Measurements from ENCODE around the gene FCMR. TPM values are rescaled to one million over a fixed set of nuclear protein-coding genes. Genes with fewer than 3 reads are reported as not detected.
A peak's percentile ranks its signal among the peaks of the same experiment; 100 is the strongest.

The FCMR gene
- total and polyA plus RNA-seq, 9 of the 15 experiments (the other 6 are each of a cell fraction or from before 2014, with no cell fraction given): 0.11 to 0.82 (median 0.20) TPM; not detected in 5

DNA sequence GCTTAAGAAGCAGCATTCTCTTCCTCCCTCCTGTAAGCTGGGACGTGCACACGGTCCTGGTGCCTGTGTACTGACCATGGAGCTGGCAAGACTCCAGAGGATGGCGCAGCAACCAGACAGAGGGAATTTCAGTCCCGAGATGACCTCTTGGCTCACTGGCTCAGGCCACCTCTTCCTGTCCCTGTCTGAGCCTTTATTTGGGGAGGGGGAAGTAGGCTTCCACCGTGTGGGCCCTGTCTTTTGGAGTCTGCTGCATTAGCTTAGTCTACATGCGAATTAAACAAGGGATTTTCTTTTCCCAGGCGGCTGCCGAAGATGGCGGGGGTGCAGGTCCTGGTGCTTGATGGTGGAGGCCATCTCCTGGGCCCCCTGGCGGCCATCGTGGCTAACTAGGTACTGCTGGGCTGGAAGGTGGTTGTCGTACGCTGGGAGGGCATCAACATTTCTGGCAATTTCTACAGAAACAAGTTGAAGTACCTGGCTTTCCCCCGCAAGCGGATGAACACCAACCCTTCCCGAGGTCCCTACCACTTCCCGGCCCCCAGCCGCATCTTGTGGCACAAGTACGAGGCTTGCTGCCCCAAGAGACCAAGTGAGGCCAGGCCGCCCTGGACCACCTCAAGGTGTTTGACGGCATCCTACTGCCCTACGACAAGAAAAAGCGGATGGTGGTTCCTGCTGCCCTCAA lies 14.3 kb downstream of the FCMR start (continued):
- TF ChIP-seq PHF20 (IDR thresholded peaks at IDR 0.05; ENCODE audit: partially characterized antibody): no peak
- no peak for TF ChIP-seq GTF2E2 (tag; IDR thresholded peaks at IDR 0.05)
- TF ChIP-seq CHD2 (IDR thresholded peaks at IDR 0.05; ENCODE audit: low read depth, low read length): no peak
- no peak for TF ChIP-seq ASH1L (IDR thresholded peaks at IDR 0.05; ENCODE audit: borderline replicate concordance, low read depth, partially characterized antibody)
- no peak for TF ChIP-seq FOXM1 (IDR thresholded peaks at IDR 0.05; ENCODE audit: low read depth)
- 0 out of 2 replicates have a peak, but pooled peaks have one; percentile 73 for TF ChIP-seq FOXM1 (CRISPR knock-in tag; IDR thresholded peaks at IDR 0.05; ENCODE audit: low read depth)

- BruUV-seq (replicated peaks): no TSS peak
- intact Hi-C loops (cut with micrococcal nuclease): no loop called here
- TF ChIP-seq ZNF449 (CRISPR knock-in tag; IDR thresholded peaks at IDR 0.05) (no peak), JUND (IDR thresholded peaks at IDR 0.05; ENCODE audit: borderline replicate concordance, low read depth, low read length) (peak; percentile 55; the same call in 1 of the 2 replicates), JUND (tag; IDR thresholded peaks at IDR 0.05; ENCODE audit: borderline replicate concordance, low read depth, low read length) (peak; percentile 55; the same call in 1 of the 3 replicates), CTBP1 (IDR thresholded peaks at IDR 0.05; ENCODE audit: borderline replicate concordance) (peak; percentile 87), PHB (CRISPR knock-in tag; IDR thresholded peaks at IDR 0.05) (no peak), RCOR1 (IDR thresholded peaks at IDR 0.05; ENCODE audit: borderline replicate concordance in 1 of 2, low read depth in 2 of 2, low read length in 2 of 2) (peak in 1 of 2 experiments; percentile 75; a peak in 2 of 4 replicates), ZEB2 (IDR thresholded peaks at IDR 0.05) (0 out of 2 replicates have a peak, but pooled peaks have one; percentile 19), ARID1B (IDR thresholded peaks at IDR 0.05) (peak; percentile 18; the same call in 1 of the 2 replicates), NFE2 (IDR thresholded peaks at IDR 0.05; ENCODE audit: low read depth) (peak; percentile 41), FOSL1 (tag; conservative IDR thresholded peaks at IDR 0.05) (peak; percentile 86)
- TF ChIP-seq, protein P1, sequence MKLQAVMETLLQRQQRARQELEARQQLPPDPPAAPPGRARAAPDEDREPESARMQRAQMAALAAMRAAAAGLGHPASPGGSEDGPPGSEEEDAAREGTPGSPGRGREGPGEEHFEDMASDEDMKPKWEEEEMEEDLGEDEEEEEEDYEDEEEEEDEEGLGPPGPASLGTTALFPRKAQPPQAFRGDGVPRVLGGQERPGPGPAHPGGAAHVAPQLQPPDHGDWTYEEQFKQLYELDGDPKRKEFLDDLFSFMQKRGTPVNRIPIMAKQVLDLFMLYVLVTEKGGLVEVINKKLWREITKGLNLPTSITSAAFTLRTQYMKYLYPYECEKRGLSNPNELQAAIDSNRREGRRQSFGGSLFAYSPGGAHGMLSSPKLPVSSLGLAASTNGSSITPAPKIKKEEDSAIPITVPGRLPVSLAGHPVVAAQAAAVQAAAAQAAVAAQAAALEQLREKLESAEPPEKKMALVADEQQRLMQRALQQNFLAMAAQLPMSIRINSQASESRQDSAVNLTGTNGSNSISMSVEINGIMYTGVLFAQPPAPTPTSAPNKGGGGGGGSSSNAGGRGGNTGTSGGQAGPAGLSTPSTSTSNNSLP (IDR thresholded peaks at IDR 0.05; ENCODE audit: borderline replicate concordance, low read depth, low read length): no peak
Observed at GRCh38 chr1:206905295-206906164, 16.2 kb downstream of the FCMR start.

More at GRCh38 chr1:206905295-206906164, 16.2 kb downstream of the FCMR start:
- H3K9me1 ChIP-seq (ENCODE audit: control insufficient read depth, insufficient read depth, low read length): no peaks in the 10 kb centered on the region
- H3K79me2 ChIP-seq (ENCODE audit: control insufficient read depth, insufficient read depth, low read length): no peaks in the 10 kb centered on the region
- 0% methylated on average over 4 of the region's 4 CpGs for WGBS (ENCODE audit: insufficient coverage, low coverage, missing lambda C conversion rate)
- H3K9ac ChIP-seq (ENCODE audit: insufficient read depth in 1 of 2, low read depth in 2 of 2, low read length in 2 of 2): no peak overlapping the region
- no peak overlapping the region for H3K4me2 ChIP-seq (ENCODE audit: insufficient read depth, low read length)
- H2AFZ ChIP-seq (ENCODE audit: low read depth, low read length): peak overlapping the region; percentile 2; the same call in 1 of the 2 replicates
- no peaks in the 10 kb centered on the region for H3K9me3 ChIP-seq (replicated peaks; ENCODE audit: control insufficient read depth, insufficient read depth, low read depth, low read length)
- H4K20me1 ChIP-seq (replicated peaks; ENCODE audit: control insufficient read depth, insufficient read depth, low read length): no peaks in the 10 kb centered on the region
- peaks cover 13 to 50% of the 10 kb centered on the region in 2 experiments for H3K27me3 ChIP-seq (ENCODE audit: control insufficient read depth in 2 of 2, insufficient read depth in 2 of 2, low read length in 2 of 2)
- POLR2A ChIA-PET: interaction anchor here (0.6 to 2.5 kb wide), 4 partner anchors 11 to 112 kb away, joined by 4 to 7 read pairs (median 4); no protein-coding TSS in a partner anchor
- DNase-seq (ENCODE audit: extremely low read depth in 1 of 4, low spot score in 3 of 4): peak in 1 of 4 experiments; percentile 37
- FAIRE-seq: no peak
- no peaks in the 10 kb centered on the region for H3K36me3 ChIP-seq (ENCODE audit: control insufficient read depth, insufficient read depth, low read length)
- CTCF ChIA-PET (ENCODE audit: low intra/inter-chr PET ratio): interaction anchor here (0.5 kb wide), 1 partner anchor 188 kb away, joined by 4 read pairs; no protein-coding TSS in a partner anchor
- in situ Hi-C loops (cut with MboI): loop anchor here (25.0 kb wide), 1 partner anchor 293 kb away; the partner anchor contains the start of gene EIF2D
- H3K4me3 ChIP-seq: no peak overlapping the region
- peaks cover 9 to 18% of the 10 kb centered on the region in 2 experiments; a peak in 4 of 5 replicates for H3K4me1 ChIP-seq (replicated peaks in 1 of 2; ENCODE audit: control insufficient read depth in 2 of 2, insufficient read depth in 2 of 2, low read length in 2 of 2)
- no peak overlapping the region for H3K27ac ChIP-seq (ENCODE audit: extremely low read depth, low read depth, low read length)
- ATAC-seq: no peak

Data from K562 (cell line).